HepG2 (cell line): ENCODE results near the gene TBCEL. TPM values are rescaled to one million over a fixed set of nuclear protein-coding genes. Genes with fewer than 3 reads are reported as not detected.

ENCODE experiments used
- HNF4G ChIP-seq, 2 experiments: sonication (generic) in 1 of 2; formaldehyde crosslinking in 1 of 2; IDR thresholded peaks; 2 replicates each; pipeline versions ENCODE4 v1.4.0 to v1.6.1; 2011 to 2020; ENCODE audit warnings: borderline replicate concordance in 2 of 2, low read depth in 2 of 2, mild to moderate bottlenecking in 2 of 2, low read length in 1 of 2, missing genetic modification reagents in 1 of 2, moderate library complexity in 1 of 2
- HNRNPK ChIP-seq: fragments of 200-400 bp; formaldehyde crosslinking; IDR thresholded peaks from 2 replicates; pipeline ENCODE4 v1.6.1; 2018; ENCODE audit warnings: low read length, low read depth, moderate library complexity, mild to moderate bottlenecking; ENCODE audit not compliant: poor library complexity, severe bottlenecking
- MIXL1 ChIP-seq: IDR thresholded peaks from 2 replicates; pipeline ENCODE4 v1.6.1; 2016
- REXO4 ChIP-seq: sonication (generic); formaldehyde crosslinking; IDR thresholded peaks from 2 replicates; pipeline ENCODE4 v1.8.0; 2022; ENCODE audit warnings: missing genetic modification reagents, mild to moderate bottlenecking, borderline replicate concordance
- RFX1 ChIP-seq: fragments of 450-650 bp; IDR thresholded peaks from 2 replicates; pipeline ENCODE4 v1.6.1; 2017
- SNAPC2 ChIP-seq: sonication (generic); formaldehyde crosslinking; IDR thresholded peaks from 2 replicates; pipeline ENCODE4 v1.8.1; 2022; ENCODE audit warnings: mild to moderate bottlenecking, missing genetic modification reagents
- SP140L ChIP-seq: sonication (generic); formaldehyde crosslinking; IDR thresholded peaks from 2 replicates; pipeline ENCODE4 v1.4.0; 2020; ENCODE audit warnings: missing genetic modification reagents, borderline replicate concordance
- SP4 ChIP-seq: sonication (generic); formaldehyde crosslinking; IDR thresholded peaks from 2 replicates; pipeline ENCODE4 v1.8.1; 2023; ENCODE audit warnings: mild to moderate bottlenecking, missing genetic modification reagents
- ZNF138 ChIP-seq: sonication (generic); formaldehyde crosslinking; IDR thresholded peaks from 2 replicates; pipeline ENCODE4 v1.5.0; 2020; ENCODE audit warnings: mild to moderate bottlenecking, low read depth, missing genetic modification reagents
- ZNF260 ChIP-seq: sonication (generic); formaldehyde crosslinking; IDR thresholded peaks from 2 replicates; pipeline ENCODE4 v1.4.0; 2020; ENCODE audit warnings: missing genetic modification reagents, low read depth, mild to moderate bottlenecking, borderline replicate concordance
- ZNF317 ChIP-seq: sonication (generic); formaldehyde crosslinking; IDR thresholded peaks from 2 replicates; pipeline ENCODE4 v1.5.0; 2020; ENCODE audit warnings: mild to moderate bottlenecking, missing genetic modification reagents
- ZNF432 ChIP-seq: sonication (generic); formaldehyde crosslinking; IDR thresholded peaks from 2 replicates; pipeline ENCODE4 v1.5.0; 2020; ENCODE audit warnings: missing genetic modification reagents, mild to moderate bottlenecking, borderline replicate concordance
- ZNF557 ChIP-seq: sonication (generic); formaldehyde crosslinking; IDR thresholded peaks from 2 replicates; pipeline ENCODE4 v1.4.0; 2020; ENCODE audit warnings: missing genetic modification reagents
- ZNF724P ChIP-seq: sonication (generic); formaldehyde crosslinking; IDR thresholded peaks from 2 replicates; pipeline ENCODE4 v1.8.0; 2022; ENCODE audit warnings: missing genetic modification reagents, borderline replicate concordance
- polyA plus RNA-seq, 8 experiments: library from polyadenylated mRNA; depleted of rRNA in 3 of 8; stranded (reverse) in 7 of 8; unstranded in 1 of 8; fragments of >200 nt; fragmentation: Illumina TruSeq in 4 of 8; extraction: Trizol in 4 of 8; gene quantifications; 2 replicates each; pipeline versions ENCODE4 v1.2.1 to v1.2.3, GENCODE V29; 2011 to 2016; ENCODE audit warnings: low read depth in 4 of 8, missing spikeins in 1 of 8, mixed read lengths in 1 of 8; ENCODE audit not compliant: insufficient read depth in 1 of 8
- total RNA-seq, 5 experiments: library from RNA; depleted of rRNA; stranded (reverse); fragments of >200 nt; fragmentation: Illumina TruSeq; extraction: Trizol; gene quantifications; 2 replicates each; pipeline ENCODE4 v1.2.3, GENCODE V29; 2016; ENCODE audit warnings: low read depth in 1 of 5
- TF ChIP-seq, protein P1 (sequence below): sonication (generic); formaldehyde crosslinking; IDR thresholded peaks from 2 replicates; pipeline ENCODE4 v1.4.0; 2020; ENCODE audit warnings: missing genetic modification reagents, mild to moderate bottlenecking, borderline replicate concordance
- TF ChIP-seq, protein P2 (sequence below): sonication (generic); formaldehyde crosslinking; IDR thresholded peaks from 2 replicates; pipeline ENCODE4 v1.5.1; 2020; ENCODE audit warnings: missing genetic modification reagents, mild to moderate bottlenecking, borderline replicate concordance
- TF ChIP-seq, protein P3 (sequence below): sonication (generic); formaldehyde crosslinking; IDR thresholded peaks from 2 replicates; pipeline ENCODE4 v1.8.0; 2022; ENCODE audit warnings: low read depth, missing genetic modification reagents
- TF ChIP-seq, protein P4 (sequence below): sonication (generic); formaldehyde crosslinking; IDR thresholded peaks from 2 replicates; pipeline ENCODE4 v1.4.0; 2020; ENCODE audit warnings: missing genetic modification reagents, borderline replicate concordance

The TBCEL gene
- total and polyA plus RNA-seq, 2 of the 13 experiments (the other 11 are each of a cell fraction or from before 2014, with no cell fraction given) = 6.1 to 12.5 TPM

DNA sequence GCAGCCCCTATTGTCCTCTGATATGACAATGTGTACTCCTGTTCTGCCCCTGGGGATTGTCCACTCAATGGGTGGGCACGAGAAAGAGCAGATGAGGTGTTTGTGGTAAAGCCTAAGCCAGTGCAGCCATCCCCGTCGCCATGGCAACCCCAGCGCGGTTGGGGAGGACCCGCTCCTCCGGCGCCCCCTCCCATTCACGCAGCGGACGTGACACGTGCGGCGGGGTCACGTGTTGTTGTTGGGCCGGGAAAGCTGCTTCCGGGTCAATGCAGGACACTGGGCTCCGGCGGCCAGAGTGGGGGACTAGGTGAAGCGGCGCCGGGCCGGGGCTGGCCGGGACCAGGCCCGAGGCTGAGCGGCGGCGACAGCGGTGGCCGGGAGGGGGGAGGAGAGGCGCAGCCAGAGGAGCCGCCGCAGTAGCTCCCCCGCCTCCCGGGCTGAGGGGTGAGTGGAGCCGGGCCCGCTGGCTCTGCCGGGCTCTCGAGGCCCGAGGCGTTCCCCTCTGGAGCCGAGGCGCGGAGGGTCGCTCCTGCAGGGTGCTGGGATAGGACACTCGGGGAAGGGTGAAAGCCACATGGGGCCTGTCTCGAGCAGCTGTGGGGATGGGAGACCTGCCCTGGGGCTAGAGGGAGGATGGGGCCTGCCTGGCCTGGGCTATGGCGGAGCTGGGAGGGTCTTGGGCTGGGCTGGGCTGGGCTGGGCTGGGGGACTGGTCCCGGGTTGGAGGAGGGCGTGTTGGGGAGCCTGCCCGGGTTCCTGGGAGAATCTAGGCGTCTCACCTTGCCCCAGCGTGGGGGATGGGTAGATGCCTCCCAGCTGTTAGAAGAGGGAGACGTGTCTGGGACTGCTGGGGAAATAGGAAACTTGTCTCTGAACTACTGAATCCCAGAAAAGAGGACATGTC lies at the start of gene TBCEL (continued):
- TF ChIP-seq, protein P1, sequence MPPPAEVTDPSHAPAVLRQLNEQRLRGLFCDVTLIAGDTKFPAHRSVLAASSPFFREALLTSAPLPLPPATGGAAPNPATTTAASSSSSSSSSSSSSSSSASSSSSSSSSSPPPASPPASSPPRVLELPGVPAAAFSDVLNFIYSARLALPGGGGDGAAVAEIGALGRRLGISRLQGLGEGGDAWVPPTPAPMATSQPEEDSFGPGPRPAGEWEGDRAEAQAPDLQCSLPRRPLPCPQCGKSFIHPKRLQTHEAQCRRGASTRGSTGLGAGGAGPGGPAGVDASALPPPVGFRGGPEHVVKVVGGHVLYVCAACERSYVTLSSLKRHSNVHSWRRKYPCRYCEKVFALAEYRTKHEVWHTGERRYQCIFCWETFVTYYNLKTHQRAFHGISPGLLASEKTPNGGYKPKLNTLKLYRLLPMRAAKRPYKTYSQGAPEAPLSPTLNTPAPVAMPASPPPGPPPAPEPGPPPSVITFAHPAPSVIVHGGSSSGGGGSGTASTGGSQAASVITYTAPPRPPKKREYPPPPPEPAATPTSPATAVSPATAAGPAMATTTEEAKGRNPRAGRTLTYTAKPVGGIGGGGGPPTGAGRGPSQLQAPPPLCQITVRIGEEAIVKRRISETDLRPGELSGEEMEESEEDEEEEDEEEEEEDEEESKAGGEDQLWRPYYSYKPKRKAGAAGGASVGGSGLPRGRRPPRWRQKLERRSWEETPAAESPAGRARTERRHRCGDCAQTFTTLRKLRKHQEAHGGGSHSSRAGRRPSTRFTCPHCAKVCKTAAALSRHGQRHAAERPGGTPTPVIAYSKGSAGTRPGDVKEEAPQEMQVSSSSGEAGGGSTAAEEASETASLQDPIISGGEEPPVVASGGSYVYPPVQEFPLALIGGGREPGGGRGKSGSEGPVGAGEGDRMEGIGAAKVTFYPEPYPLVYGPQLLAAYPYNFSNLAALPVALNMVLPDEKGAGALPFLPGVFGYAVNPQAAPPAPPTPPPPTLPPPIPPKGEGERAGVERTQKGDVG (CRISPR knock-in tag) = no peak
- TF ChIP-seq, protein P2, sequence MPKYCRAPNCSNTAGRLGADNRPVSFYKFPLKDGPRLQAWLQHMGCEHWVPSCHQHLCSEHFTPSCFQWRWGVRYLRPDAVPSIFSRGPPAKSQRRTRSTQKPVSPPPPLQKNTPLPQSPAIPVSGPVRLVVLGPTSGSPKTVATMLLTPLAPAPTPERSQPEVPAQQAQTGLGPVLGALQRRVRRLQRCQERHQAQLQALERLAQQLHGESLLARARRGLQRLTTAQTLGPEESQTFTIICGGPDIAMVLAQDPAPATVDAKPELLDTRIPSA (CRISPR knock-in tag) = 0 out of 2 replicates have a peak, but pooled peaks have one; percentile 6
- TF ChIP-seq ZNF557 = no peak; the same call in 1 of the 2 replicates
- TF ChIP-seq ZNF432 (CRISPR knock-in tag) = no peak
- TF ChIP-seq, protein P3, sequence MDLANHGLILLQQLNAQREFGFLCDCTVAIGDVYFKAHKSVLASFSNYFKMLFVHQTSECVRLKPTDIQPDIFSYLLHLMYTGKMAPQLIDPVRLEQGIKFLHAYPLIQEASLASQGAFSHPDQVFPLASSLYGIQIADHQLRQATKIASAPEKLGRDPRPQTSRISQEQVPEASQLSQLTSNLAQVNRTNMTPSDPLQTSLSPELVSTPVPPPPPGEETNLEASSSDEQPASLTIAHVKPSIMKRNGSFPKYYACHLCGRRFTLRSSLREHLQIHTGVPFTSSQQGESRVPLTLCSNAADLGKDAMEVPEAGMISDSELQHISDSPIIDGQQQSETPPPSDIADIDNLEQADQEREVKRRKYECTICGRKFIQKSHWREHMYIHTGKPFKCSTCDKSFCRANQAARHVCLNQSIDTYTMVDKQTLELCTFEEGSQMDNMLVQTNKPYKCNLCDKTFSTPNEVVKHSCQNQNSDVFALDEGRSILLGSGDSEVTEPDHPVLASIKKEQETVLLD (CRISPR knock-in tag) = peak; percentile 30; the same call in 1 of the 2 replicates
- no peak for TF ChIP-seq ZNF260 (CRISPR knock-in tag)
- peak; percentile 91 for TF ChIP-seq RFX1
- TF ChIP-seq SP140L (CRISPR knock-in tag) = no peak
- TF ChIP-seq, protein P4, sequence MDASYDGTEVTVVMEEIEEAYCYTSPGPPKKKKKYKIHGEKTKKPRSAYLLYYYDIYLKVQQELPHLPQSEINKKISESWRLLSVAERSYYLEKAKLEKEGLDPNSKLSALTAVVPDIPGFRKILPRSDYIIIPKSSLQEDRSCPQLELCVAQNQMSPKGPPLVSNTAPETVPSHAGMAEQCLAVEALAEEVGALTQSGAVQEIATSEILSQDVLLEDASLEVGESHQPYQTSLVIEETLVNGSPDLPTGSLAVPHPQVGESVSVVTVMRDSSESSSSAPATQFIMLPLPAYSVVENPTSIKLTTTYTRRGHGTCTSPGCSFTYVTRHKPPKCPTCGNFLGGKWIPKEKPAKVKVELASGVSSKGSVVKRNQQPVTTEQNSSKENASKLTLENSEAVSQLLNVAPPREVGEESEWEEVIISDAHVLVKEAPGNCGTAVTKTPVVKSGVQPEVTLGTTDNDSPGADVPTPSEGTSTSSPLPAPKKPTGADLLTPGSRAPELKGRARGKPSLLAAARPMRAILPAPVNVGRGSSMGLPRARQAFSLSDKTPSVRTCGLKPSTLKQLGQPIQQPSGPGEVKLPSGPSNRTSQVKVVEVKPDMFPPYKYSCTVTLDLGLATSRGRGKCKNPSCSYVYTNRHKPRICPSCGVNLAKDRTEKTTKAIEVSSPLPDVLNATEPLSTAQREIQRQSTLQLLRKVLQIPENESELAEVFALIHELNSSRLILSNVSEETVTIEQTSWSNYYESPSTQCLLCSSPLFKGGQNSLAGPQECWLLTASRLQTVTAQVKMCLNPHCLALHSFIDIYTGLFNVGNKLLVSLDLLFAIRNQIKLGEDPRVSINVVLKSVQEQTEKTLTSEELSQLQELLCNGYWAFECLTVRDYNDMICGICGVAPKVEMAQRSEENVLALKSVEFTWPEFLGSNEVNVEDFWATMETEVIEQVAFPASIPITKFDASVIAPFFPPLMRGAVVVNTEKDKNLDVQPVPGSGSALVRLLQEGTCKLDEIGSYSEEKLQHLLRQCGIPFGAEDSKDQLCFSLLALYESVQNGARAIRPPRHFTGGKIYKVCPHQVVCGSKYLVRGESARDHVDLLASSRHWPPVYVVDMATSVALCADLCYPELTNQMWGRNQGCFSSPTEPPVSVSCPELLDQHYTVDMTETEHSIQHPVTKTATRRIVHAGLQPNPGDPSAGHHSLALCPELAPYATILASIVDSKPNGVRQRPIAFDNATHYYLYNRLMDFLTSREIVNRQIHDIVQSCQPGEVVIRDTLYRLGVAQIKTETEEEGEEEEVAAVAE = peak; percentile 41; the same call in 1 of the 2 replicates
- TF ChIP-seq ZNF317 (CRISPR knock-in tag) = no peak
- TF ChIP-seq HNRNPK = peak; percentile 23
- no peak for TF ChIP-seq REXO4 (CRISPR knock-in tag)
- TF ChIP-seq SP4 (CRISPR knock-in tag) = no peak
- TF ChIP-seq MIXL1 = no peak; the same call in 1 of the 2 replicates
- no peak for TF ChIP-seq ZNF138
- peak; percentile 46; the same call in 1 of the 2 replicates for TF ChIP-seq ZNF724P (CRISPR knock-in tag)
- no peak for TF ChIP-seq SNAPC2 (CRISPR knock-in tag)
- no peak for TF ChIP-seq HNF4G (IDR thresholded peaks at IDR 0.05; ENCODE audit: borderline replicate concordance, low read depth, low read length)
- TF ChIP-seq HNF4G (CRISPR knock-in tag; IDR thresholded peaks at IDR 0.05; ENCODE audit: borderline replicate concordance, low read depth) = no peak
